Ishikawa (cell line): ENCODE measurements around the gene HEMK1.
A peak's percentile ranks its signal among the peaks of the same experiment; 100 is the strongest.

Experiments
- CEBPB ChIP-seq: IDR thresholded peaks from 2 replicates; pipeline ENCODE4 v1.6.1; 2012
- CREB1 ChIP-seq: IDR thresholded peaks from 2 replicates; pipeline ENCODE4 v1.6.1; 2012; ENCODE audit warnings: low read depth
- EGR1 ChIP-seq: IDR thresholded peaks from 2 replicates; pipeline ENCODE4 v1.6.1; 2012
- EP300 ChIP-seq: IDR thresholded peaks from 2 replicates; pipeline ENCODE4 v1.6.1; 2012; ENCODE audit warnings: borderline replicate concordance
- FOXM1 ChIP-seq: IDR thresholded peaks from 2 replicates; pipeline ENCODE4 v1.6.1; 2012; ENCODE audit warnings: low read depth, borderline replicate concordance
- NFIC ChIP-seq: IDR thresholded peaks from 2 replicates; pipeline ENCODE4 v1.6.1; 2012
- RAD21 ChIP-seq: IDR thresholded peaks from 2 replicates; pipeline ENCODE4 v1.6.1; 2012; ENCODE audit warnings: low read depth
- TAF1 ChIP-seq: IDR thresholded peaks from 2 replicates; pipeline ENCODE4 v1.6.1; 2012; ENCODE audit warnings: low read depth, mild to moderate bottlenecking
- TCF12 ChIP-seq: IDR thresholded peaks from 2 replicates; pipeline ENCODE4 v1.6.1; 2012; ENCODE audit warnings: low read depth
- TEAD4 ChIP-seq: IDR thresholded peaks from 2 replicates; pipeline ENCODE4 v1.6.1; 2012
- YY1 ChIP-seq: IDR thresholded peaks from 2 replicates; pipeline ENCODE4 v1.6.1; 2012; ENCODE audit warnings: low read depth
- ZBTB7A ChIP-seq: IDR thresholded peaks from 2 replicates; pipeline ENCODE4 v1.6.1; 2012; ENCODE audit warnings: low read depth
- TF ChIP-seq, protein P1 (sequence below): IDR thresholded peaks from 2 replicates; pipeline ENCODE4 v1.6.1; 2012
- TF ChIP-seq, protein P2 (sequence below): IDR thresholded peaks from 2 replicates; pipeline ENCODE4 v1.6.1; 2012
- TF ChIP-seq, protein P3 (sequence below): IDR thresholded peaks from 2 replicates; pipeline ENCODE4 v1.6.1; 2012; ENCODE audit warnings: low read depth, mild to moderate bottlenecking

Gene HEMK1

DNA sequence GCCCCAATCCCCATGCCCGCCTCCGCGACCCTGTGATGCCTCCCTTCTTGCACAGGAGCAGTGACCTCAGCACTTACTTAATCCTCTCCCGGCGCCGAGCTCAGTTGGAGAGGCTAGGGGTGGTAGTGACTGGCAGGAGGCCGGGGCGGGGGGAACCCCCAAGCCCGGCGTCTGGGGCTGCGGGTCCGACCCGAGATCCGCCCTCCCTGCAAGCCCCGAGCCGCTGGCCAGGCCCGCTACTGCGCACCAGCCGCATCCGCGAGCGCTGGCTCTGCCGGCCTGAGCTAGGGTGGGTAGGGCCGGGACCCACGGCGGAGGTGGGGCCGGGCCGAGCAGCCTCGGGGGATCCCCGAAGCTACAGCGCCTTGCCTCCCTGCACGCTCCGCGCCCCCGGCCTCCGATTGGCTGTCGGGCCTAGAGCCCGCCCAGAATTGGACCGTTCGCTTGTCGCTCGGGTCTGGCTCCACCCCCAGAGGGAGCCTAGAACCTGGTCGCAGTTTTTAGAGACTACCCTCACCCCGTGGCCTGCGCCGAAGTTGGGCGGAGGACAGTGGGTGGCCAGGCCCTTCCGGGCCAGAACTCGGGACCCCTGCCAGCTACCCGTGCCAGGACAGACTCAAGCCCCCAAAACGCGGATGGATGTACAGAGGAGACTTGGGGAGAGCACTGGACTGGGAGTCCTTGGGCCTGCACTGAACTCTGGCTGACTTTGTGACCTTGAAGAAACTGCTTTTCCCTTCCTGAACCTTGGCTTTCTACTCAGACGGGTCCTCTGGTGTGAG, 1.7 kb upstream of the HEMK1 start, which contains the start of gene C3orf18:
C3orf18 (minus strand) TSS at position 362 of the 782 bp plus-strand sequence. CDS start 2,048 bp downstream, outside the sequence.
- TF ChIP-seq, protein P1, sequence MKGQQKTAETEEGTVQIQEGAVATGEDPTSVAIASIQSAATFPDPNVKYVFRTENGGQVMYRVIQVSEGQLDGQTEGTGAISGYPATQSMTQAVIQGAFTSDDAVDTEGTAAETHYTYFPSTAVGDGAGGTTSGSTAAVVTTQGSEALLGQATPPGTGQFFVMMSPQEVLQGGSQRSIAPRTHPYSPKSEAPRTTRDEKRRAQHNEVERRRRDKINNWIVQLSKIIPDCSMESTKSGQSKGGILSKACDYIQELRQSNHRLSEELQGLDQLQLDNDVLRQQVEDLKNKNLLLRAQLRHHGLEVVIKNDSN: no peak
- TF ChIP-seq, protein P2, sequence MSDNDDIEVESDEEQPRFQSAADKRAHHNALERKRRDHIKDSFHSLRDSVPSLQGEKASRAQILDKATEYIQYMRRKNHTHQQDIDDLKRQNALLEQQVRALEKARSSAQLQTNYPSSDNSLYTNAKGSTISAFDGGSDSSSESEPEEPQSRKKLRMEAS: peak; percentile 38; the same call in 1 of the 2 replicates

DNA sequence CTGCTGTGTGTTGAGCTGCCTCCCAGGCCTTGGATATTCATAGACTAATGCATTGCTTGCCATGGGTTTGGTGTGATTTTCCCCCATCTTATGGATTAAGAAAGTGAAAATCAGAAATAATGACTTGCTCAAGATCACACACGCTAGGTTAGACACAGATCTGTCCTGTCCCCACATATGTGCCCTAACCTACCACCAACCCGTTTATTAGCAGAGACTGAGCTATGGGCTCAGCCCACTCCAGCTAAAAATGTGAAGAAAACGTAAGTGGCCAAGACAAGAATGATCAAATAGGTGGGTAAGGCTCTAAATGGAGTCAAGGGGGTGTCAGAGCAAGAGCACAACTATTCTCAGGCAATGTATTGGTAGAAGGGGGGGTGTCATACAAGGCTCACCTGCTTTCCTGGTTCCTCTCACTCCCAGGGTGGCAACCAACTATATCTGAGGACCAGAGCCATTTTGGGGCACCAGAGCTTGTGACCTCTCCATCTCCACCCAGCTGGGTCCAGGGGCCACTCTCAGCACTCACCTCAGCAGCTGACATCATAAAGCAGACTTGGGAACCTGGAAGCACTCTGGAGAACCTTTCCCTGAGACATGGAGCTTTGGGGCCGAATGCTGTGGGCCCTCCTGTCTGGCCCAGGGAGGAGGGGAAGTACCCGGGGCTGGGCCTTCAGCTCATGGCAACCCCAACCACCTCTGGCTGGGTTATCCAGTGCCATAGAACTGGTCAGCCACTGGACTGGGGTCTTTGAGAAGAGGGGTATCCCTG, 1.4 kb downstream of the HEMK1 start:
- no peak for TF ChIP-seq ZBTB7A
- TF ChIP-seq CREB1: no peak
- TF ChIP-seq EP300: no peak

DNA sequence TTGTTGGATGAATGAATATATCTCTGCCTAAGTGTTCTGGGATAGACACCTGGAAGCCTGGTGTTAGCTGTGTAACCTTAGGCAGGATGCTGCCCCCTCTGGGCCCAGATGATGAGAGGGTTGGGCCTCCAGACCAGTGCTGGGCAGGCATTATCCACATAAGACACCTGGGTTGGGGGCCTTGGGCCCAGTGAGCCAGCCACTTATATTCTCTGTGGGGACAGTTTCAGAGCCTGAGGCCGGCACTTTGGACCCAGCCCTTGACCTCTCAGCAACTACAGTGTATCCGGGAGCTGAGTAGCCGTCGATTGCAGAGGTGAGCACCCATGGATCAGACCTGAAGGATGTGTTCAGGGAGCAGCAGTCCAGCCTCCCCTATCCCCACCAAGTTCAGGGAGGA, 2.2 kb downstream of the HEMK1 start:
- TF ChIP-seq RAD21 (no peak), NFIC (no peak), TAF1 (no peak), FOXM1 (no peak), CREB1 (no peak), YY1 (no peak), TEAD4 (no peak), CEBPB (no peak), EGR1 (no peak), ZBTB7A (no peak), EP300 (no peak), TCF12 (no peak)
- TF ChIP-seq, protein P2: no peak
- TF ChIP-seq, protein P3, sequence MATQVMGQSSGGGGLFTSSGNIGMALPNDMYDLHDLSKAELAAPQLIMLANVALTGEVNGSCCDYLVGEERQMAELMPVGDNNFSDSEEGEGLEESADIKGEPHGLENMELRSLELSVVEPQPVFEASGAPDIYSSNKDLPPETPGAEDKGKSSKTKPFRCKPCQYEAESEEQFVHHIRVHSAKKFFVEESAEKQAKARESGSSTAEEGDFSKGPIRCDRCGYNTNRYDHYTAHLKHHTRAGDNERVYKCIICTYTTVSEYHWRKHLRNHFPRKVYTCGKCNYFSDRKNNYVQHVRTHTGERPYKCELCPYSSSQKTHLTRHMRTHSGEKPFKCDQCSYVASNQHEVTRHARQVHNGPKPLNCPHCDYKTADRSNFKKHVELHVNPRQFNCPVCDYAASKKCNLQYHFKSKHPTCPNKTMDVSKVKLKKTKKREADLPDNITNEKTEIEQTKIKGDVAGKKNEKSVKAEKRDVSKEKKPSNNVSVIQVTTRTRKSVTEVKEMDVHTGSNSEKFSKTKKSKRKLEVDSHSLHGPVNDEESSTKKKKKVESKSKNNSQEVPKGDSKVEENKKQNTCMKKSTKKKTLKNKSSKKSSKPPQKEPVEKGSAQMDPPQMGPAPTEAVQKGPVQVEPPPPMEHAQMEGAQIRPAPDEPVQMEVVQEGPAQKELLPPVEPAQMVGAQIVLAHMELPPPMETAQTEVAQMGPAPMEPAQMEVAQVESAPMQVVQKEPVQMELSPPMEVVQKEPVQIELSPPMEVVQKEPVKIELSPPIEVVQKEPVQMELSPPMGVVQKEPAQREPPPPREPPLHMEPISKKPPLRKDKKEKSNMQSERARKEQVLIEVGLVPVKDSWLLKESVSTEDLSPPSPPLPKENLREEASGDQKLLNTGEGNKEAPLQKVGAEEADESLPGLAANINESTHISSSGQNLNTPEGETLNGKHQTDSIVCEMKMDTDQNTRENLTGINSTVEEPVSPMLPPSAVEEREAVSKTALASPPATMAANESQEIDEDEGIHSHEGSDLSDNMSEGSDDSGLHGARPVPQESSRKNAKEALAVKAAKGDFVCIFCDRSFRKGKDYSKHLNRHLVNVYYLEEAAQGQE: no peak
- TF ChIP-seq, protein P1: no peak

DNA sequence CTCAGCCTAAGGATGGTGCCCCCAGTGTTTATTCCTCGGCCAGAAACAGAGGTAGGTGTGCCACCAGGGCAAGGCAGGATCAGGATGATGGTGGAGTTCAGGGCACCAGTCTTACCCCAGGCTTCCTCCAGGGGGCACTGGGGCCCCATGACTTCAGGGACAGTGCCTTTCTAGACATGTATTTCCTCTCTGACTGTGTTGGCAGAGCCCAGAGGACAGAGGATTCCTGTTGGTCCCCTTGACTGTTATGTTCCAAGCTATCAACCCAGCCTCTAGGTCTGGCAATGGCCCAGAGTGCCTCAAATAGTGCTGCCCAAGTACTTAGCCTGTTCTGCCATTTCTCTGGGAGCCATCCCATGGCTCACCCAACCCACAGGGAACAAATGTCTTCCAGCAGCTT, 2.8 kb downstream of the HEMK1 start:
- TF ChIP-seq RAD21: peak; percentile 96
- TF ChIP-seq, protein P1: no peak
- TF ChIP-seq, protein P3: no peak

DNA sequence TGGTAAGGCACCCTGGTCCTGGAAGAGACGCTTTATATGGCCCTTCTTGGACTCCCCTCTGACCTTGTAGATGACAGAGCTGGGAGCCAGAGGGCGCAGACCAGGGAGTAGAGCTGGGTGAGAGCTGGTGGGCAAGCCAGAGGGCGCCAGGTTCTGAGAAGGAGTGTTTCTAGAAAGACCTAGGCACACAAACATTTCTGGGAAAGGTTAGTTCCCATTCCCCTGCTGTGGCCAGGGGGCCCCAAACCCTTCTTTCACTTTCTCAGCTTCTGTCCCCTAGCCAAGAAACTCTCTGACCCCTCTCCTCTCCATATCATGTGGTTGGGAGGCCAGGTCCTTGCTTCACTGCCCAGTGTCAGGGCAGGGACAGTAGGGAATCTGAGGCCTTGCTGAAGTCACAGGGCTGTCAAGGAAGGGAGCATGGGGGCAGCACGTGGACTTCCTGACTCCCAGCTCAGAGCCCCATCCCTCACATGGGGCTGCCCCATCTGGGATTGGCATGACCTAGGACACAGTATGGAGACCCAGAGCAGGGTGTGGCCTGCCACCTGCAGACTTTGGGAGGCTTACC, 3.6 kb downstream of the HEMK1 start:
- TF ChIP-seq ZBTB7A: no peak
- TF ChIP-seq, protein P3: no peak
- TF ChIP-seq, protein P1: no peak
- TF ChIP-seq NFIC: no peak
- no peak for TF ChIP-seq RAD21
- no peak for TF ChIP-seq YY1
- no peak for TF ChIP-seq TAF1
- TF ChIP-seq CEBPB: no peak
- no peak for TF ChIP-seq EP300
